Cerebellar nuclear complex (tissue), 1 donor: ENCODE results near the gene MAST4.

Source experiments
- DNase-seq, 2 experiments: peaks; one replicate each; lab custom pipeline; 2025; lab: John Stamatoyannopoulos, UW

MAST4 gene

GRCh38 chr5:67020096-67020615, 424.0 kb downstream of the MAST4 start:
- DNase-seq: no peak

DNA sequence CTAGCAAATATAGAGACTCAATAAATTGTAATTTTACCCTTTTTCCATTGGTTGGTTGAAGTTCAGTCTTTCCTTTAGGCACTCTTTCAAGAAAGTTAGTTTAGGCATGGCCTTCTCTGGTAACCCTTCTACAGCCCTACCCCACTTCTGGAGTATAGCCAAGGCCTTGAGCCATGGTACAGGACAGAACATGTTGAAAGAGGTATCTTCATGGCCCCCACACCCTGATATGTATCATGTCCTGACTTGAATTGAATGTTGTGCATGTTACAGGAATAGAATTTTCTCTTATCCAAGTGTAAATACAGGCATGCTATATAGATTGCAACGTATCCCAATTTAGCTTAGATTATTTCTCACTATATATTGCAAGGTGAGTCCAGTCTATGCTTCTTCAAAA, 424.8 kb downstream of the MAST4 start:
- DNase-seq: no peak

- no peak for DNase-seq
Observed at GRCh38 chr5:67021521-67021920, 425.3 kb downstream of the MAST4 start.

GRCh38 chr5:67021962-67022361, 425.8 kb downstream of the MAST4 start:
- no peak for DNase-seq

- DNase-seq: no peak
Observed at GRCh38 chr5:67025457-67025856, 429.3 kb downstream of the MAST4 start.

- no peak for DNase-seq
Observed at GRCh38 chr5:67026278-67026677, 430.1 kb downstream of the MAST4 start.

- DNase-seq: no peak
Observed at GRCh38 chr5:67027171-67027570, 431.0 kb downstream of the MAST4 start.

DNA sequence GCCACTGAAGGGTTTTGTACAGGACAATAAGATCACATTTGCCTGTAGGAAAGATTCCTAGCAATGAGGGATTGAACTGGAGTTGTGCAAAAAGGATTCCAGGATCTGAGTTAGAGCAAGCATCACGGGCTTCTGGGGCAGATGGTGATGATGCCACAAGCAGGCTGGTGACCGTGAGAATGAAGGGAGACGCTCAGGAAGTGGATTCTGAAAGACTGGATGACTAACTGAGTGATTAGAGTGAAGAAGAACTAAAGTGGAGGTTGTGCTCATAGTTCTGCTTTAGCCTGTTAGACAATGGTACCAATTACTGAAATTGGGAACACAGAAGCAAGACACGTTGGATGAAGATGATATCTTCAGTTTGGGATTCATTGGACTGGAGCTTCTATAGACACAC, 432.2 kb downstream of the MAST4 start:
- no peak for DNase-seq

- no peak for DNase-seq
Observed at GRCh38 chr5:67028941-67029340, 432.7 kb downstream of the MAST4 start.

DNA sequence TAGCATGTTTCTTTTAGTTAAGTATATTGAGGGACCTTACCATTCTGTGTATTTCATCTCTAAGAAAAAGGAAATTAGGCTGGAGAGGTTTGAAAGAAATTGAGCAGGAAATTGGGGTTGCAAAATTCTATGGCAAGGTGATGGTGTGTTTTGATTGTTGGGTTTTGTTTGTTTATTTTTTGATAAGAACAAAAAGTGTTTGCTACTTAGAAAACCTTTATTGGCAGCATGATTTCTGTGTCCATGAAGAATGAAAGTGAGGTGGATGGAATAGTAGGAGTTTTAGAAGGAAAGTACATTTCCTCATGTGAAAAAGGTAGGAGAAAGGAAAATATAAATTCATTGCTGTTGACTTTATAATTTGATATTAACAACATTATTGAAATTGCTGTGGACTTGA, 433.3 kb downstream of the MAST4 start:
- DNase-seq: no peak

DNA sequence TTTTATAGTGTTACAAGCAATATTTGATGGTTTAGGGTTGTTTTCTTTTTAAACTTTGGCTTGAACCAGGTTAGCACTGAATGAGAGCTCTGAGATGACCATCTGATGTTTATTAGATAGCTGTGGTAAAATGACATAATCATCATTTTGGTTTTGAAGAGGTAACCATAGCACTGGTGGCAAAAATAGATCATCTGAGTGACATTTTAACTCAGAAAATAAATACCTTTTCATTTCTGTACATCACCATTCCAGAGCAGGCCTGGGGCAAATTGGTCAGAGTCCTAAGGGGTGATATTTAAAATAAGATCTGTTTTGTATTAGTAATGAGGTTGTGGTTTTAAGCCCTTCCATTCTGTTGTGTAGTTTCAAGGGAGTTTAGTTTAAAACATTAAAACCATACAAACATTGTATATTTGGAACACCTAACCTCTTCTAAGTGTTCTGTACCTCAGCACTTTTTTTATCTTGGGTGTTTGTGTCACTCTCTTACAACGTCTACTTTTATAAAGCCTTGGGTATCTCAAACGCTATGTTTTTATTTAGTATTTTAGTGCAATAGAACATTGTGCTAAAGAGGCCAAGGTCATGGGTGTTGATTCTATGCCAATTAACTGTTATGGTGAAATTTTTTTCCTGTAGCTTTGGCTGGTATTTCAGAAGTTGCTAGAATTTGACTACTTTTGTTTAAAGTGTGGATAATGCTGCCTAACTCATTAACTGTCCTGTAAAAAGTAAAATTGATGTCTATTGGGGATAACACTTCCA, 434.3 kb downstream of the MAST4 start:
- DNase-seq: no peak

- DNase-seq: no peak
Observed at GRCh38 chr5:67031057-67031443, 434.9 kb downstream of the MAST4 start.

GRCh38 chr5:67031692-67032091, 435.5 kb downstream of the MAST4 start:
- no peak for DNase-seq

DNA sequence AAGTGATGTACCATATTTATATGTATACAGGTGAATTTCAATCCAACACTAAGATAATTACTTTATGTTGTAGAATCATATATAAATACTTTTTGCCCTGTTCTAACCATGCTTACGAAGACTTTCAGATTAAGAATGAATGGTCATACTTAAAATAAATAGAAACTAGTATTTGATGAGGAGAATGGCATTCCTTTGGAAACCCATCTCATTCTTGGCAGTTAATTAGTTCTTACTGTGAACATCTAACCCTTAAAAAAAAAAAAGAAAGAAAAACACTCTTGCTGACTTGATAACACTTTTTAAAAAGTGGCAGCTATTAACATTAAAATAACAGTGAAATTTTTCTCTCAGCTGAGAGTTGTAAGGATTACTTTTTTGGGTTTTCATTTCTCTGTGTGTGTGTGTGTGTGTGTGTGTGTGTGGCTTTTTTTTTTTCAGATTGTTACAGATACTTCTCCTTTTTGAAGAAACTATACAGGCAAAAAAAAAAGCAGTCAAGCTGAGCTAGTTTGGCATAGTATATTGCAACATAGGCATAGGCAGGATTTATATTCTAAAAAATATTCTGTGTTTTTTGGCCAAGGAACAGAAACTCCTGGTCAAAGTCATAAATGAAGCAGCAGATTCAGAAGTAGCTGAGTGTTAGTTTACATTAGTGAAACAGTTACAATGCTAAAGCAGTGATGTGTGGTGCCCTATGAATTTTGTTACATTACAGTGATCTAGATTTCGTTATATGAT, 436.9 kb downstream of the MAST4 start:
- no peak for DNase-seq

- DNase-seq: no peak
Observed at GRCh38 chr5:67033880-67034651, 437.9 kb downstream of the MAST4 start.

DNA sequence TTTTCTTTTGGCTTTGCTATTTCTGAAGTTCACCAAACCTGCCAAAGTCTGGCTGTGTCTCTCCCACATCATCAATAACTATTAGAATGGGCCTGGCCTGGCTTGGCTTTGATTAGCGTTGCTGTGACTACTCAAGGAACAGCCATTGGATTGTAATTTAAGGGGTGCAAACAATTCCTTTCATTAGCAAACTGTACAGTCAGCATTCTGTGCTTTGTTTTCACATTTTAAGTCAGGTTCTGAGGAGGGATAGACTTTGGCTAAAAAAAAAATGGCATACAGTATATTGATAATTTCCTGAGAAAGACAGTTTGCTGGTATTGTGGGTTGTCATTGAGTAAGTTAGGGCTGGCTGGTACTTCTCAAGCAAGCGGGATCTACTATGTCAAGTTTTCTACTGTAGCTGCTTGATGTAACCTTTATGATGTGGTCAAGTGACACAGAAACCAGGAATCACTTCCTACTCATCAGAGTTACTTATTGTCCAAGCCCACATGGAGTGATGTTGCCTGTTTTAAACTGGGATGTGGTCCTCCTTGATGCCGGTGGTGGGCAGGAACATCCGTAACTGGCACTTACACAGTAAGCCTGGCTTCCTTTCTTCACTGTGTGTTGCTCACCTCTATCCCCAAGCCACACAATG, 439.0 kb downstream of the MAST4 start:
- DNase-seq: no peak

- DNase-seq: no peak
Observed at GRCh38 chr5:67037171-67037570, 441.0 kb downstream of the MAST4 start.

GRCh38 chr5:67038817-67039603, 442.8 kb downstream of the MAST4 start:
- no peak for DNase-seq

DNA sequence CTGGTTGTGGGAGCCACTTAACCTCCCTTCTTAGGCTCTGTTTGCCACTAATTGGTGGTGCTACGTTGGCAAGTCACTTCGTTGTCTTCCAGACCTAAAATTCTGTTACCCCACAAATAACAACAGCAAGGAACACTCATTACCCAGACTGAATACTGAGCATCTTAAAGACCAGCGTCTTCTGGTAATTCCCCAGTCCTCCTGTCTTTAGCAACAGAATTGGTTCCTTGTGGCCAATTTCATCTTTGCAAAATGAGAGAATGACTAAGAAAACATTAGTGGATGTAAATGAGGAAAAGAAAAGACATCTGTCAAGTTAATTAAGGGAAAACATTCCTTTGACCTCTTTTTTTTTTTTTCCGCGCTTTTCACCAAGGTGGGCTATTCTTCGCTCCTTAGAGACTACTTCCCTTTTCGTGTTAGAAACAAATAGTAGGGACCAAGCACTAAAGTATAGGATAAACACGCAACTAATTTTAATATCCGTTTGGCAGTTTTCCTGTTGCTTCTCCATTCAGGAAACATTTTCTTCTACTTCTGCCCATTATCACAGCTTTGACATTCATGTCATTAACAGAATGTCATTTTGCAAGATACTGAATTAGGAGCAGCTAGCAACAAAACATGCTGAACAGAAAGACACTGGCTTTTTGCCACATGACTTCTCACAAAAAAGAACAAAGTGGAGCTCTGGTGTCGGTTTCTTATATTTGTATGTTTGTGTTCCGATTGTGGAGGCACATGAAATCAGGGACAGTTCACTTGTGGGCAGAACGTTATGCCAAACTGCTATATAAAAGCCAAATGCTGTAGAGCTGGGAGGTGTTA, 446.2 kb downstream of the MAST4 start:
- no peak for DNase-seq

DNA sequence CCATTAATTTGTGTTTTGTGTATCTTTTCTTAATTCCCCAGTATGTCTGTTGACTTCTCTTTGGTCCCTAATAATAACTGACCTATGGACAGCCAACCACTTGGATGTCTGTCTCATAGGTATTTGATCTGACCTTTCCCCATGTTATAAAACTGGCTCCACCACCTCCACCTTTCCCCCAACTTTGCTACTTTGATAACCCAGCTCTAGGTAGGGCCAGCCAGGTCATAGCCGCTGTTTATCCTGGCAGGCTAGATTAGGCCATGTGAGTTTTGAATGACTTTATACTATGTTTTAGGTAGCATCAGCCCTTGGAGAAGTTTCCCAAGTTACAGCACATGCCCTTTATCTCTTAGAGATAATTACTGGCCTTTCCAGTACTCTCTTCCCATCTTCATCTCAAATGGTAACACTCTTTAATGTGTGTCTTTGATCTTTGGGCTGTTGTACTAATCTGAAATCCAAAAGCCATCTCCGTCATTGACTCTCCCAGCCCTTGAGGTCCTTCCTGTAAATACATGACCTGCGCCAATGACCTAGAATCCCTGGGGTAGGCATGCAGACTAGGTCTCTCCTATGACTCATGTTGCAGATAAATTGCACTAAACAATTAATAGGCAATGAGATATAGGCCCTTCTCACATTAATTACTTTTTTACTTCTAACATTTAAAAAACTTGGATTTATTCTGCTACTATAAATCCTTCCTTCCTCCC, 447.8 kb downstream of the MAST4 start:
- DNase-seq: no peak
